HG03571 (cell line): ENCODE data around the gene FITM1.
A peak's percentile ranks its signal among the peaks of the same experiment; 100 is the strongest.

Experiments
- ATAC-seq: cut with Tn5 transposase; IDR thresholded peaks from one replicate; pipeline ENCODE4 v1.9.1; 2021; ENCODE audit not compliant: unreplicated experiment

Gene FITM1

GRCh38 chr14:24116128-24116814, 14.2 kb upstream of the FITM1 start:
- ATAC-seq: no peak

- no peak for ATAC-seq
Observed at GRCh38 chr14:24117179-24117578, 13.3 kb upstream of the FITM1 start.

GRCh38 chr14:24119691-24120090, 10.8 kb upstream of the FITM1 start:
- no peak for ATAC-seq

GRCh38 chr14:24121210-24121609, 9.2 kb upstream of the FITM1 start:
- ATAC-seq: no peak

GRCh38 chr14:24122416-24122815, 8.0 kb upstream of the FITM1 start:
- ATAC-seq: no peak

- no peak for ATAC-seq
Observed at GRCh38 chr14:24122898-24123297, 7.6 kb upstream of the FITM1 start.

- no peak for ATAC-seq
Observed at GRCh38 chr14:24123424-24124417, 6.7 kb upstream of the FITM1 start.

GRCh38 chr14:24126939-24127338, 3.5 kb upstream of the FITM1 start:
- no peak for ATAC-seq

GRCh38 chr14:24127673-24128072, 2.8 kb upstream of the FITM1 start:
- no peak for ATAC-seq

- no peak for ATAC-seq
Observed at GRCh38 chr14:24129410-24129998, 955 bp upstream of the FITM1 start.

- no peak for ATAC-seq
Observed at GRCh38 chr14:24130717-24131548, 474 bp downstream of the FITM1 start.

- ATAC-seq: no peak
Observed at GRCh38 chr14:24131549-24131966, 1.1 kb downstream of the FITM1 start.

- no peak for ATAC-seq
Observed at GRCh38 chr14:24132061-24132685, 1.7 kb downstream of the FITM1 start.

GRCh38 chr14:24132976-24133375, 2.5 kb downstream of the FITM1 start:
- no peak for ATAC-seq

- ATAC-seq: no peak
Observed at GRCh38 chr14:24133735-24134134, 3.3 kb downstream of the FITM1 start.

- no peak for ATAC-seq
Observed at GRCh38 chr14:24135584-24135833, 5.0 kb downstream of the FITM1 start.

- peak; percentile 83 for ATAC-seq
Observed at GRCh38 chr14:24135834-24136683, 5.6 kb downstream of the FITM1 start, which contains the start of gene PSME1. PSME1 (plus strand) TSS chr14:24136194; CDS start chr14:24136263, 69 bp downstream.

GRCh38 chr14:24136684-24137528, 6.4 kb downstream of the FITM1 start:
- no peak for ATAC-seq
